Stimulated activated CD8-positive, alpha-beta memory T cell treated with anti-CD3 and anti-CD28 coated beads, Interleukin-7, amount 100 ng/mL, for 48 hours (primary cell): ENCODE results near the gene HES4.
"Not testable (repeated sequence)": the region's sequence is repeated elsewhere in the genome, so short reads cannot be mapped to it uniquely, and the experiment has no call there.

Experiments
- DNase-seq, 2 donors: peaks; one replicate each; pipeline ENCODE4 v3.0.0-alpha.2; 2020; ENCODE audit warnings: low read depth in 1 of 2; ENCODE audit errors: extremely low read depth in 1 of 2

Gene HES4

GRCh38 chr1:1019122-1019999, 19.5 kb upstream of the HES4 start:
- DNase-seq: peak in 1 of 2 donors; percentile 69

- DNase-seq: not testable (repeated sequence)
Observed at GRCh38 chr1:1018321-1018685, 18.4 kb upstream of the HES4 start.

- DNase-seq: not testable (repeated sequence)
Observed at GRCh38 chr1:1017397-1018320, 17.8 kb upstream of the HES4 start.

- no peak for DNase-seq
Observed at GRCh38 chr1:1014799-1015681, 15.1 kb upstream of the HES4 start.

GRCh38 chr1:1013922-1014648, 14.2 kb upstream of the HES4 start:
- DNase-seq: no peak

- DNase-seq: peak; percentile 70 to 75
Observed at GRCh38 chr1:1013105-1013921, 13.4 kb upstream of the HES4 start, which contains the start of gene ISG15. TSS of gene ISG15 (plus strand) at chr1:1013497. CDS start at chr1:1013574, 77 bp downstream.

- not testable (repeated sequence) for DNase-seq
Observed at GRCh38 chr1:1012736-1013104, 12.8 kb upstream of the HES4 start.

- DNase-seq: no peak
Observed at GRCh38 chr1:1011396-1011949, 11.6 kb upstream of the HES4 start.

GRCh38 chr1:1010131-1010530, 10.2 kb upstream of the HES4 start:
- DNase-seq: not testable (repeated sequence)

- no peak for DNase-seq
Observed at GRCh38 chr1:1006305-1007159, 6.6 kb upstream of the HES4 start.

- no peak for DNase-seq
Observed at GRCh38 chr1:1005774-1006304, 5.9 kb upstream of the HES4 start.

- DNase-seq: no peak
Observed at GRCh38 chr1:1004780-1005697, 5.1 kb upstream of the HES4 start.

- DNase-seq: no peak
Observed at GRCh38 chr1:1004420-1004779, 4.5 kb upstream of the HES4 start.

- no peak for DNase-seq
Observed at GRCh38 chr1:1003618-1004419, 3.9 kb upstream of the HES4 start.

GRCh38 chr1:1001057-1001783, 1.3 kb upstream of the HES4 start:
- no peak for DNase-seq
